Vagina (tissue), 2 donors: ENCODE data around the gene NFIA.

Experiments
- POLR2A ChIP-seq, 2 donors: fragments of 450-650 bp; IDR thresholded peaks; one replicate each; pipeline ENCODE4 v1.6.1; 2017; ENCODE audit warnings: antibody characterized with exemption in 2 of 2, mild to moderate bottlenecking in 2 of 2, moderate library complexity in 2 of 2
- POLR2AphosphoS5 ChIP-seq, 2 donors: sonication (generic); formaldehyde crosslinking; IDR thresholded peaks; one replicate each; pipeline ENCODE4 v1.9.0; 2017; ENCODE audit warnings: antibody characterized with exemption in 2 of 2, mild to moderate bottlenecking in 2 of 2, low read depth in 1 of 2; ENCODE audit not compliant: insufficient read depth in 1 of 2
- TF ChIP-seq, protein P1 (sequence below), 3 experiments: fragments of 450-650 bp in 2 of 3; fragments of 200-600 bp in 1 of 3; sonication (generic) in 1 of 3; IDR thresholded peaks; one replicate each; pipeline ENCODE4 v1.5.1; 2017 to 2019; ENCODE audit warnings: antibody characterized with exemption in 3 of 3, mild to moderate bottlenecking in 2 of 3, moderate library complexity in 2 of 3

DNA sequence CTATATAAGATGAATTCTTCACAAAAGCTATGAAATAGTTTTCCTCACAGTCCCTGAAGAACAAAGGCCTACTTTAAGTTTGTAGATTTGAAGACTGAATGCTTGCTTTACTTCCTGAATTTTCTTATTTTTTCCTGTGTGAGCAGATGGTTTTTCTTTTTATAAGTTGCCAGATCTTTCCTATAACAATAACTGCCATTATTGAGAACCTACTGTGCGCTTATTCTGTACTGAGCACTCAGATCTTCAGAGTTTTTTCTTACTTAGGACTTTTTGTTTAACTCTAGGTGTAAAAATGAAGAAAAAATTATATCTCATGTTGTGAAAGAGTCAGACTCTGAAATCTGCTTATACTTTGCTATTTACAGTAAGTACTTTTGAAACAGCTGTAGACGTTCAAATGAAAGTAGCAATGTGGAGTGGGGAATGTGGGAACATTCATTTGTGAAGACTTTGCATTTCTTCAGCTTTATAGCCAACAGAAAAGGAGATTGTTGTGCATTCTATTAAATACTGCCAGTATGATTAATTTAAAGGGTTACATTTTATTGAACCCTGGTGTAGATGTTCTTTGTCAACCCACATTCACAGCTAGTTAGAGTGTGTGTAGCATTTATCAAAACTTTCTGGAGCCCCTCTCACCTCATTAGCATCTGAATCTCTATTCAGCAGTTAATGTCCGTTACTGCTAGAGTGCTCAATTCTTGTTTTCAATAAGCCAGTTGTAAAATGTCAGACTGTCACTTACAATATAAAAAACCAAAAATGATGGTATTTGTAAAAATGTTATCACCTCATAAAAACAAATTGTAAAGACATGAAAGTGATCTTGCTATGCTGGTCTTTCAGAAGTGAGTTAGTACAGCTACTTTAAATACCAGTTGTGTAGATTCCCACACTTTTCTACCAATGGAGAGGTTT, 29.0 kb downstream of the NFIA start:
- TF ChIP-seq, protein P1, sequence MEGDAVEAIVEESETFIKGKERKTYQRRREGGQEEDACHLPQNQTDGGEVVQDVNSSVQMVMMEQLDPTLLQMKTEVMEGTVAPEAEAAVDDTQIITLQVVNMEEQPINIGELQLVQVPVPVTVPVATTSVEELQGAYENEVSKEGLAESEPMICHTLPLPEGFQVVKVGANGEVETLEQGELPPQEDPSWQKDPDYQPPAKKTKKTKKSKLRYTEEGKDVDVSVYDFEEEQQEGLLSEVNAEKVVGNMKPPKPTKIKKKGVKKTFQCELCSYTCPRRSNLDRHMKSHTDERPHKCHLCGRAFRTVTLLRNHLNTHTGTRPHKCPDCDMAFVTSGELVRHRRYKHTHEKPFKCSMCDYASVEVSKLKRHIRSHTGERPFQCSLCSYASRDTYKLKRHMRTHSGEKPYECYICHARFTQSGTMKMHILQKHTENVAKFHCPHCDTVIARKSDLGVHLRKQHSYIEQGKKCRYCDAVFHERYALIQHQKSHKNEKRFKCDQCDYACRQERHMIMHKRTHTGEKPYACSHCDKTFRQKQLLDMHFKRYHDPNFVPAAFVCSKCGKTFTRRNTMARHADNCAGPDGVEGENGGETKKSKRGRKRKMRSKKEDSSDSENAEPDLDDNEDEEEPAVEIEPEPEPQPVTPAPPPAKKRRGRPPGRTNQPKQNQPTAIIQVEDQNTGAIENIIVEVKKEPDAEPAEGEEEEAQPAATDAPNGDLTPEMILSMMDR (IDR thresholded peaks at IDR 0.05): no peak
- no peak for TF ChIP-seq POLR2A (IDR thresholded peaks at IDR 0.05)
- no peak for TF ChIP-seq POLR2AphosphoS5 (IDR thresholded peaks at IDR 0.05; ENCODE audit: insufficient read depth in 1 of 2, low read depth in 1 of 2)
